ENCODE data around the gene PCSK5. TPM values are rescaled to one million over a fixed set of nuclear protein-coding genes. Genes with fewer than 3 reads are reported as not detected.

The PCSK5 gene
- total RNA-seq, 2 experiments from 2014 or later, result 0.76 TPM; not detected in 1

GRCh38 chr9:76037587-76038225, 147.2 kb downstream of the PCSK5 start:
- Histone ChIP-seq H3K4me2 (ENCODE audit: low read length) (no peak overlapping the region), H3K36me3 (ENCODE audit: insufficient read depth, low read length) (no peaks in the 10 kb centered on the region), H2AFZ (ENCODE audit: low read length) (no peak overlapping the region), H3K27ac (ENCODE audit: low read depth, low read length, poor library complexity, severe bottlenecking) (no peak overlapping the region), H3K79me2 (ENCODE audit: insufficient read depth, low read depth, low read length) (no peaks in the 10 kb centered on the region), H3K9me3 (ENCODE audit: low read length) (no peaks in the 10 kb centered on the region), H3K4me1 (ENCODE audit: insufficient read depth, low read length, poor library complexity, severe bottlenecking) (no peaks in the 10 kb centered on the region), H4K20me1 (ENCODE audit: insufficient read depth, low read length) (no peaks in the 10 kb centered on the region), H3K4me3 (ENCODE audit: low read depth, low read length, poor library complexity, severe bottlenecking) (no peak overlapping the region), H3K9me2 (ENCODE audit: insufficient read depth, low read length) (no peaks in the 10 kb centered on the region)
- ChIA-PET CTCF (ENCODE audit: unreplicated experiment) (no interaction called here), POLR2A (no interaction called here)
- BruUV-seq (replicated peaks), result no TSS peak
- intact Hi-C loops (cut with micrococcal nuclease; ENCODE audit: unreplicated experiment), result no loop called here
- TF ChIP-seq CTCF (conservative IDR thresholded peaks at IDR 0.05; ENCODE audit: low read length) (no peak), EZH2phosphoT487 (IDR thresholded peaks at IDR 0.05; ENCODE audit: borderline replicate concordance, low read depth, low read length) (no peak)
- no peak for DNase-seq (ENCODE audit: low spot score)

GRCh38 chr9:76038431-76038830, 148.0 kb downstream of the PCSK5 start:
- no peak overlapping the region for H2AFZ ChIP-seq (ENCODE audit: low read length)
- no peak overlapping the region for H3K4me3 ChIP-seq (ENCODE audit: low read depth, low read length, poor library complexity, severe bottlenecking)
- no peak overlapping the region for H3K27ac ChIP-seq (ENCODE audit: low read depth, low read length, poor library complexity, severe bottlenecking)
- H3K9me2 ChIP-seq (ENCODE audit: insufficient read depth, low read length), result no peaks in the 10 kb centered on the region
- no peak for DNase-seq (ENCODE audit: low spot score)
- H4K20me1 ChIP-seq (ENCODE audit: insufficient read depth, low read length), result no peaks in the 10 kb centered on the region
- intact Hi-C loops (cut with micrococcal nuclease; ENCODE audit: unreplicated experiment), result no loop called here
- H3K36me3 ChIP-seq (ENCODE audit: insufficient read depth, low read length), result no peaks in the 10 kb centered on the region
- no peaks in the 10 kb centered on the region for H3K9me3 ChIP-seq (ENCODE audit: low read length)
- H3K4me1 ChIP-seq (ENCODE audit: insufficient read depth, low read length, poor library complexity, severe bottlenecking), result no peaks in the 10 kb centered on the region
- ChIA-PET POLR2A (no interaction called here), CTCF (ENCODE audit: unreplicated experiment) (no interaction called here)
- H3K4me2 ChIP-seq (ENCODE audit: low read length), result no peak overlapping the region
- no TSS peak for BruUV-seq (replicated peaks)
- no peaks in the 10 kb centered on the region for H3K79me2 ChIP-seq (ENCODE audit: insufficient read depth, low read depth, low read length)
- TF ChIP-seq EZH2phosphoT487 (IDR thresholded peaks at IDR 0.05; ENCODE audit: borderline replicate concordance, low read depth, low read length), result no peak

DNA sequence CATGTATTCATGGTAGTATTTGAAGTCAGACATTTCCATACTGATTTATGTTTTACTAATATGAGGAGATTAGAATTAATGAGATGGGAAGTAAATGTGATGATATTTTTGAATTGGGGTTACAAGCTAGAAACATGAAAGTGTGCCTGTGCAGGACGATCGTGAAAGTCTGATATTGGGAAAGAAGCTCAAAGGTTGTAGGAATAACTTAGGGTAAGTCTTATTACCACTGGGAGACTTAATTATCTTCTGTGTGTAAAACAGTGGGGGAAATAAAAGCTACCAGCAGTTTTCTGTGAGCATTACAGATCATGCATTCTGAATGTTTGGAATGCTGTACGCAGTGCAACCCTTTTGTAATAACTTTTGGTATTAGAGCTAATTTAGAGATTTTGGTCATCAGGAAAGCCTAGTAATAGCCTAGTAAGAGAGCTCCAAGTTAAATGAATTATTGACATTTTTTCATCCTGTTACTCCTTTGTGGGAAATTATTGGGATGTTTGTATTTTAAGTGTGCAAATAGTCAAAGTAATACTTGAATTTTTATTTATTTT, 153.9 kb downstream of the PCSK5 start:
- H3K9me2 ChIP-seq (ENCODE audit: insufficient read depth, low read length), result no peaks in the 10 kb centered on the region
- intact Hi-C loops (cut with micrococcal nuclease; ENCODE audit: unreplicated experiment), result no loop called here
- H3K4me3 ChIP-seq (ENCODE audit: low read depth, low read length, poor library complexity, severe bottlenecking), result no peak overlapping the region
- no peak overlapping the region for H3K27ac ChIP-seq (ENCODE audit: low read depth, low read length, poor library complexity, severe bottlenecking)
- no peaks in the 10 kb centered on the region for H3K36me3 ChIP-seq (ENCODE audit: insufficient read depth, low read length)
- H2AFZ ChIP-seq (ENCODE audit: low read length), result no peak overlapping the region
- no peak overlapping the region for H3K4me2 ChIP-seq (ENCODE audit: low read length)
- ChIA-PET POLR2A (no interaction called here), CTCF (ENCODE audit: unreplicated experiment) (no interaction called here)
- no peaks in the 10 kb centered on the region for H3K4me1 ChIP-seq (ENCODE audit: insufficient read depth, low read length, poor library complexity, severe bottlenecking)
- TF ChIP-seq EZH2phosphoT487 (IDR thresholded peaks at IDR 0.05; ENCODE audit: borderline replicate concordance, low read depth, low read length) (no peak), CTCF (conservative IDR thresholded peaks at IDR 0.05; ENCODE audit: low read length) (no peak)
- H3K9me3 ChIP-seq (ENCODE audit: low read length), result no peaks in the 10 kb centered on the region
- no peak for DNase-seq (ENCODE audit: low spot score)
- no TSS peak for BruUV-seq (replicated peaks)
- no peaks in the 10 kb centered on the region for H3K79me2 ChIP-seq (ENCODE audit: insufficient read depth, low read depth, low read length)
- H4K20me1 ChIP-seq (ENCODE audit: insufficient read depth, low read length), result no peaks in the 10 kb centered on the region

All from OCI-LY7 (cell line).